HK-2 (cell line): ENCODE data around the gene NTN3.
"Not testable (repeated sequence)": the region's sequence is repeated elsewhere in the genome, so short reads cannot be mapped to it uniquely, and the experiment has no call there.

ENCODE experiments used
- DNase-seq: peaks from one replicate; pipeline ENCODE4 v3.0.0-alpha.2; 2018; ENCODE audit not compliant: unreplicated experiment

The NTN3 gene

DNA sequence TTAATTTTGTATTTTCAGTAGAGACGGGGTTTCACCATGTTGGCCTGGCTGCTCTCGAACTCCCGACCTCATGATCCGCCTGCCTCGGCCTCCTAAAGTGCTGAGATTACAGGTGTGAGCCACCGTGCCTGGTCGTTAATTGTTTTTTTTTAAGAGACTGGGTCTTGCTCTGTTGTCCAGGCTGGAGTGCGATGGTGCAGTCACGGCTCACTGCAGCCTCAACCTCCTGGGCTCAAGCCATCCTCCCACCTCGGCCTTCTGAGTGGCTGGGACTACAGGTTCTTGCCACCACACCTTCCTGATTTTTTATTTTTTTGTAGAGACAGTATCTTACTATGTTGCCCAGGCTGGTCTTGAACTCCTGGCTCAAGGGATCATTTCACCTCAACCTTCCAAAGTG, 8.9 kb downstream of the NTN3 start:
- DNase-seq: not testable (repeated sequence)

DNA sequence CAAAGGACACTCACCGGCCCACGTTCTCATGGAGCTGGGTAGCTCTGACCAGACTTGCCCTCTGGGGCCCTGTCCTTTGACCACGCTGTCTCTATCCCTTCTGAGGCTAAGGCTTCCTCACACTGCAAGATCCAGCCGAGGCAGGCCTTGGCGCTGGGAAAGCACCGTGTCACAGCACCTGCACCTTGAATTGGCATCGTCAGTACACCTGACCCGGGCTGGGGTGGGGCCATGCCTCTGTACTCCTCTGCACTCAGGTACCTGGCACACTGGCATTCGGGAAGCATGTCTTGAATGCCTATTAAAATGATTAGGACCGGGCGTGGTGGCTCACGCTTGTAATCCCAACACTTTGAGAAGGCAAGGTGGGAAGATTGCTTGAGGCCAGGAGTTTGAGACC, 9.9 kb downstream of the NTN3 start:
- DNase-seq: no peak

DNA sequence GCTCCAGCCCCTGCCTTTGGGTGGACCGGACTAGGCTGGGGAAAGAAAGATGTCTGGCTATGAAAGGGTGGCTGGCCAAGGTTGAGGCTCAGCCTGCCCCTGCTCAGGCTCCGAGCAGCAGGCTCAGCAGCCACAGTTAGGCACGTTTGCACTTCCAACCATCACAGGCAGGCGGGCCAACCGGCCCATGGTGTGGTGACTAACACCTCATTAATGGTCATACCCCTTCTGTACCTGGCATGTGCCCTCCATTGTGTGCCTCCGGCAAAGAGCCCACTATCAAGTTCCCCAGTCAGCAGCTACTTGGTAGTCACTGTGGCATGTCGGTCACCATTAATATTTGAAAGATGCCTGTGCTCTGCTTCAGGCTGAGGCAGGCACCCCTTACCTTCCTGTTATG, 10.6 kb downstream of the NTN3 start:
- no peak for DNase-seq

DNA sequence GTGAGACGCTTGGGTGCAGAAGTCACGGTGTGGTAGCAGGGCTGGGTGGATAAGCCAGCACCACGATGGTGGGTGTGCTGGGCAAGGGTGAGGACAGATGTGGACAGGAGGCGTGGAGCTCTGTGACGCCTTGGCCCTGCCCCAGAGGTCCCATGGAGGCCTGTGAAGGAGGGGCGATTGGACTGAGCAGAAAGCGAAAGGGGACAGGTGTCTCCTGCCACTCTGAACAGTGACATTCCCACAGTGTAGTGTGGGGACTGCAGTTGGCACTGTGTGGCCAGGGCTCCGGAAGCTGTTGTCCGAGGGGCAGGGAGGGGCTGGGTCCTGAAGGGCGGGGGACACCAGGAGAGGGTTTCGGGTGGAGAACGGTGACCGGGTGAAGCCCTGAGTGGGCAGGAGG, 11.2 kb downstream of the NTN3 start:
- DNase-seq: no peak

DNA sequence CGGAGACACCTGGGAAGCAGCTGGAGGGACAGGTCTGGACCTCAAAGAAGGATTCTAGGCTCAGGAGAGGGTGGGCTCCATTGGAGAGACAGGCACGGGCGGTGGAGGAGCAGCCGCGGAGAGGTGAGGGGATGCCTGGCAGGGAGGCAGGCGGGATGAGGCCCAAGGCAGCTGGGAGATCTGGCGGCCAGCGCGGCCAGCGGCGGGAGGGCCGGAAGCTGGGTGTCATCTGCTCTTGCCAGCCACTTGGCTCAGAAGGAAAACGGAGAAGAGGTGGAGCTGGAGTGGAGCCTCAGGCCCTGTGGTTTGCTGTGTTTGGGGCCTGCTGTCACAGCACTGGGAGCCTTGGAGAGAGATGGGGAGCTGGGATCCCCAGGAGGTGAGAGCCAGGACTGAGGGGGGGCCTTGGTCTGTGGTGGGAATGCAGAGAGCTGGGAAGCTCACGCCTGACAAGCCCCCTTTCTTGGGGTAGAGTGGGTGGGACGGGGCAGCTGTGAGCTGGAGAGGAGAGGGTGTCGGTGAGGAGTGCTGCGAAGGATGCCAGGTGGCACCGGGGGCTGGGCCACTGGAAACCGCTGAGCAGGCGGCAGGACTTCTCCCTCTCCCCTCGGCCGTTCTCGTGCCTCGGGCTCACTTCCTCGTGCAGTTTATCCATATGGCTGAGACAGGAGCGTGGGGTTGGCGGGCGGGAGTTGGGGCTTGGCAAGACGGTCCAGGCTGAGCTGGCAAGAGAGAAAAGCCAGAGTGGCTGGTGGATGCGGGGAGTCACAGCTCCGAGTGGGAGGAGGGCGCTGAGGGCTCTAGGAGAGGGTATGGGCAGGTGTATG, 11.8 kb downstream of the NTN3 start:
- no peak for DNase-seq

DNA sequence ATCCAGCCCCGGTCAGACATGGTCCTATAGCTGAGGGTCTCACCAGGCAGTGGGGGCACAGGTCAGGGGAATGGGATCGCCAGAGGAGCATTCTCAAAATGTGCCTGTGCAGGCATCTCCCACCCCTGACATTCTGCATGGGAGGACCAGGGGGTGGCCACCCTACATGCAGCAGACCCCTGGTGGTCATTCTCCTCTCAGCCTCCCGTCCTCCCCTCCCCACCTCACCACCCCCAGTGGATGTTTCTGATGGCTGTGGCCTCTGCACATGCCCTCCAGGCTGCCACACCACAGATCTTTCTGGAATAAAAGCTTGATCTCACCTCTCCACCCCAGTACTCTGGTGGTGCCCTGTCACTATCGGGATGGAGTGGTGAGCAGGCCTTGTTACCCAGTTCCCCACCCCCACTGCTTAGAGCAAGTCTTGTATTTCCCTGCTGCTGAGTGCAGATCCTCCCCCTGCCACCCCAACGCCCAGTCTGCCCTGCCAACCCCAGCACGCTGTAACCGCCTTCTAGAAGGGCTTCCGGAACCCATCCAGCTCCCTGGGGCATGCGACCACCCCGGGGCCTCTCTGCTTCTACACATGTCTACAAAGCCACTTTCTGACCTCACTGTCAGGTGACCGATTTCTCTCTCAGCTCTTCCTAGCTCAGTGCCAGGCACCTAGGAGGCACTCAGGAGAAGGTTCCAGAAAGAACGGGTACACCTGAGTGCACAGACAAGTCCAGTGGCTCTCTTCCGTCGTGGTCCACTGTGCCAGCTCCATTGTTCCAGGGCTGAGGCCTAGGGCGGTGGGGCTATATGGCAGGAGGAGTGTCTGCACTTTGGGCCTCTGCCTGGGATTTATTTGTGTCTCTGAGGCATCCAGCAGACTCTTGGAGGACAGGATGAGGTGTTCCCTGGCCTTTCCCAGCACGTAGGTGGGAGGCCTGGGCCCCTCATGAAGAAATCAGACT, 13.1 kb downstream of the NTN3 start:
- no peak for DNase-seq

DNA sequence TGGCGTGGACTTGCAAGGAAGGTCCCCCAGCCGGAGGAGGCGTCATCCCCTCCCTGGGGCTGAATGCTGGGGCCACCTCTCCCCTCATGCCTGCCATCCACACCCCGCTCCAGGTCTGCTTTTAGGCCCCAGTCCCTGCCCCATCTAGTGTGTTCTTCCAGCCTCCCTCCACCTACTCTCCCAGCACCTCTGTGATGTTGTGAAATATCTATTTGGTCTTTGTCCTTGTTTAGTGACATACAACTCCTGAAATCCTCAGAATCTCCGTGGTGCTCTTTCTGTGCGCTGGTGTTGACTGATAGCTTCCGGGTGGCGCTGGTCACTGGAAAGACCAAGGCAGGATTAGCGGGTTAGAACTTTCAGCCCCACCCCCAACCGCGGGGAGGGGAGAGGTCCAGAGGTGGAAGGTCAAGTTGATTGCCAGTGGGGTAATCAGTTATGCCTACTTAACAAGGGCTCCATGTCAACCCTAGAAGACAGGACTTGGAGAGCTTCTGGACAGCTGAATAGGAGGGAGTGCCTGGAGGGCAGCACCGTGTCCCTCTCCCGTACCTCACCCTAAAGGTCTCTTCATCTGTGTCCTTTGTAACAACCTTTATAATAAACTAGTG, 13.9 kb downstream of the NTN3 start:
- no peak for DNase-seq

DNA sequence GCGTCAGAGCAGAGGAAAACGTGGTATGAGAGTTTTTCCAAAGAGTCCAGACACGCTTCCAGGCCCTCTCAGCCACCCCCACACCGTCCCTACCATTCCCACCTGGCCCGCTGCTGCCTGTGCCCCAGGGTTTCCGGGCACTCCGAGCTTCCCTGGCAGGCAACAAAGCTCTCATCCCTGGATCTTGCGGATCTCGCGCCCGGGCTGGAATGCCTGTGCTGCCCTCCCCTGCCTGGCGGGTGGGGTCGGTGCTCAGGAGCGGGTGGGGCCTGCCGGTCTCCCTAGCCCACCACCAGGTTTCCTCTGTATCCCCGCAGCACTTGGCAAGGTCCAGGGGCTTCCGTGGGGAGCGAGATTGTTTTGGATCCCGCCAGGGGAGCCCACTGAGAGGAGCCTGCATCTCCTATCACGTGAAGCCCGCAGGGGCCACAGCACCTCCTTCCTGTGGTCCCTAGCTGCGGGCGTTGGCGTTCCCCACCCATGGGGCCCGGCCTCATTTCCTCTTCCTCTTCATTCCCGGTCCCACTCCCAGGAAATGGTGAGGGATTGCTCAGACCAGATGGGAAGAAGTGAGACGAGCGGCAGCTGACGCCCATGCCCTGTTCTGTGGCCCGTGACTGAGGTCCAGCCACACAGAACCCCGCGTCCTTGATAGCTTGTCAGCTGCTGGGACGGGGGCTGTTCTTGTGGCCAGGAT, 14.9 kb downstream of the NTN3 start:
- DNase-seq: no peak

DNA sequence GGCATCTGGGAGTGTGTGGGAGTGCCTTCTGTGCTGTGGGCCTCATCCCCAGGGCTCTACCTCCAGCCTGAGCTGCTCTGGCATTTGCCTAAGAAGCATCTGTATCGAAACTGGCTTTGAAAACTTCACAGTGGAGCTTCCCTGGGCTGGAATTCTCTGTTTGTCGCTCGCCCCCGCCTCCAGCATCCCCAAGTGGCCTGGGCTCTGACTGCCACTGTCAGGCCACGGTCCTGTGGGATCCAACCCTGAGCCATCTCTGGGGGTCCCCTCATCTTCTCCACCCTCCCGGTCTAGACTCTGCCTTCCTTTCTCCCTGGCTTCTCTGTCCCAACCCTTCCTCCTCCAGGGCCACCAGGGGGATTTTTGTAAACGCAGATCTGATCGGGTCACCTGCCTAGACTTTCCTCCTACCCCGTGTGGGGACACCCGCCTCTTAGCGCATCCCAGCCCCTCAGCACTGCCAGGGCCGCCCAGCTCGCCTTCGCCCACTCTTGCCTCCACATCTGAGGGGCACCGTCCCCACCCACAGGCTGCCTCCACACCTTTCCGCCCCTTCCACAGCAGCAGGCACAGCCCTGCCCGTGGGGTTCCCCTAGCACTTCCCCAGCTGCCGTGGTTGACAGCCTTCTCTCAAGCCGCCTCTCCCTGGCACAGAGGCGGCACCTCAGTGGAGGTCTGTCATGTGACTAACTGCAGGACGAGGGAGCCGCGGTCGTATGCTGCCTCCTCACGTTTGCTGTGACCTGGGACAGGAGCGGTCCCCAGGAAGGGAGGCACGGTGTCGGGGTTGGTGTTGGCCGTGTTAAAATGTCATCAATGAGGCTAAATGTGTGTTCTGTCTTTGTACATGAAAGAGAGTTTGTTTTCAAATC, 15.8 kb downstream of the NTN3 start:
- peak; percentile 49 for DNase-seq

DNA sequence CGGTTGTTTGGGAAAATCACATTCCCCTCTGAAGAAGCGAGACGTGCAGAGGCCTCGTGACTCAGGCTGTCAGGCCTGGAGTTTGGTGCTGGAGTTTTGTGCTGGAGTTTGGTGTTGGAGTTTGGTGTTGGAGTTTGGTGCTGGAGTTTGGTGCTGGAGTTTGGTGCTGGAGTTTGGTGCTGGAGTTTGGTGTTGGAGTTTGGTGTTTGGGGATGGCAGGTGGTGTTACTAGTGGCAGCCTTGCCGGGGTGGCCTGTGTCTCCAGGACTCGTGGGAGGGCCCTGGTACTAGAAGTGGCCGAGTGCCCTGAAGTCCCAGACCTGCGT, 16.4 kb downstream of the NTN3 start:
- DNase-seq: no peak

DNA sequence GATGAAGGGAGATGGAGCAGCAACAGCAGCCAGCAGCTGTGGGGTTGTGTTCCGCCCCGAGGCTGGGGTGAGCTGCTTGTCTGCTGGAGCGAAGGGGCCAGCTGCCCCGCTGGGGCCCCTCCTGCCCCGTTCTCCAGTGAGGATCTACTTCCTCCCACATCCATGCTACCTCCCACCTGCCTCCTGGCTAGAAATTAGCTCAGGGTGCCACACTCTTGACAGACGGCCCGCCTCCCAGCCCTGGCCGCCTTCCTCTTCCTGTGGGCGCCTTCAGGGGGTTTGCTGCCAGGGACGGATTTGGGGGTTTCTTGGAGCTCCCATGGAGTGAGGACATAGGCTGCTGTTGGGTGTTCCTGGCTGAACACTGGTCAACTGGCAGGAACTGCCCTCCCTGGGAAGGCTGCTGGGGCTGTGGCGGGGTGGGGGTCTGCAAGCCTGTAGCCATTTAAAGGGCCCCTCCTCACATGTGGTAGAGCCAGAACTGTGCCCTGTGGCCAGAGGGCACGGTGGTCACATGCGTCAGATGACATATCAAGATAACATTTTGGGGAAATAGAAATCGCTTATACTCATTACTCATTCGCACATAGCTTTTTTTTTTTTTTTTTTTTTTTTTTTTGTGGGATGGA, 16.9 kb downstream of the NTN3 start:
- DNase-seq: no peak

DNA sequence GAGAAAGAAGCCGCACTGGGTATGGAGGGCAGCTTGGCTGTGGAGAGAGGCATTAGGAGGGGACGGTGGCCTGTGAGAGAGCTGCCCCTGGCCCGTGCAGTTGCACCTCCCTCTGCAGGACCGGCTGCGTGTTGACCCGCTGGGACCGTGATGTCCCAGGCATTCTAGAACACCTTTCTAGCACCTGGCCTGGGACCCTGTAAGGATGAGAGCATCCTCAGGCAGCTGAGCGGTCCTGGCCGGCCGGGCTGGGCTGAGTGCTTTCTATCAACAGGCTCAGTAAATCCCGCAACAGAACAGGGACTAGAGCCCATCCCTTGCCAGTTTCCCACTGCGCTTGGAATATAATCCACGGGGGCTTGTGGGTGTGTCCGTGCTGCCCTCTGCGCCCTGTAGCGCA, 18.5 kb downstream of the NTN3 start:
- DNase-seq: no peak

DNA sequence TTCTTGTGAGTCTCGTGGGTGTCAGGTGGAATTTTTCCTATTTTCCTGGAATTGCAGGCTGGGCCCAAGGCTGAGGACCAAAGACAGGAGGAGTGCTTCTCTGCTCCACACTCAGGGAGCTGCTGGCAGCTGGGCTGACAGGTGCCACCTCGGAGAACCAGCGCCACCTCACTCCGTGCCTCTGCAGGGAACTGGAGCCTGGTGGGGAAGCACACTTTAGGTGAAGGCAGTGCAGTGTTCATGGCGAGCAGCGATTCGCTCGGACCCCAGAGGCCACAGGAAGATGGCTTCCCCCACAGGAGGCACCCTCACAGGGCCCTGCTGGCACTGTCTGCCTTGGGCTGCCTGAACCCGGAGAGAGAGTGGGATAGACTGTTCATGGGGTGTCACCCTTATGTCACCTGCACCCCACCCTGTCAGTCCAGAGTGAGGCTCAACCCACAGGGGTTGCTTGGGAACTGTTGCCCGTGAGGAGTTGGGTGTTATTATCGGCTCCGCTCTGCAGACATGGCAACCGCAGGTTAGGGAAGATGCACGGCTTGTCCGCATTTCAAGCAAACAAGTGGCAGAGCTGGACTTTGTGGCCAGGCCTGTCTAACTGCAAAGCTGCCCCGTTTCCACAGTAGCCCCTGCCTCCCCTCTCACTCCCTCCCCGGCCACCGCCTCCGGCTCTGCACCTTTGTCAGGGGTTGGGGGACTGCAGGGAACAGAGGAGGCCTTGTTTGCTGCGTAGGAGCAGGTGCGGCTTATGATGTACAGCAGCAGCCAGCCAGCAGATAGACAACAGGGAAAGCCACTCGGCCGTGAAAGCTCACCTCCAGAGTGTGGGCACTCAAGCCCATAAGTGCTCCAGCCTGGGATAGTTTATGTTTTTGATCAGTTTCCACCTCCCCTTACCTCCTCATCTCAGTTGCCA, 19.4 kb downstream of the NTN3 start:
- no peak for DNase-seq

DNA sequence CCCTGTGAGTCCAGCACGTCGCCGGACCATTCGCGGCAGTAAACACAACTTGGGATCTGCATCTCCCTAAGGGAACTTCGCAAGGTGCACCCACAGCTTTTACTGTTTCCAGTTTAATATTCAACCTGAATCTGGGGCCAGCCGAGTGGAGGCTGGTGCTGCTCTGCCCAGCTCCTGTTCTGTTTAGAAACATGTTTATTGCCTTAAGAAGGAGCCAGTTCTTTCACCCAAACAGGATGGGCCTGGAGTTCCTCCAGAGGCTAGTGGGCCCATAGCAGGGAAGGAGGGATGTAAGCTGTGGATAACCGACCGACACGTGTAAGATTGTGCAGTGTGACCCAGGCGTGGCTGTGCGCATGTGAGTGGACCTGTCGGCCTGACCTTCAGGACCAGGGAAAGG, 21.2 kb downstream of the NTN3 start:
- no peak for DNase-seq

DNA sequence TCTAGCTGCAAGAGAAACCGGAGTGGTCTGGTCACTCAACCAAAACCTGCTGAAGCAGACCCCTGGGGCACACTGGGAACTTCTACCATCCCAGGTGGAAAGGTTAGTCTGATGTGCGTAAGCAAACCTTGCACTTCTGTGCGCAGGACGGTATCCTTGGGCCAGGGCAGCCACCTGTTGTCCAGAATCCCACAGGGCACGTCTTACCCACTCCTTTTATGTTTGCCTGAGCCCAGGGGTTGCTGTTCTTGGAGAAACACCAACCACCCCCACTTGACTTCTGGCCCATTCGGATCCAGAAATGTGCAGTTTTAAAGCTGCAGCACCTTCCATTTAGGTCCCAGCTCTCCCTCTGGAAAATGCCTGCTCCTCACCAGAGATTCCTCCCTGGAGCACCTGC, 22.5 kb downstream of the NTN3 start:
- no peak for DNase-seq

DNA sequence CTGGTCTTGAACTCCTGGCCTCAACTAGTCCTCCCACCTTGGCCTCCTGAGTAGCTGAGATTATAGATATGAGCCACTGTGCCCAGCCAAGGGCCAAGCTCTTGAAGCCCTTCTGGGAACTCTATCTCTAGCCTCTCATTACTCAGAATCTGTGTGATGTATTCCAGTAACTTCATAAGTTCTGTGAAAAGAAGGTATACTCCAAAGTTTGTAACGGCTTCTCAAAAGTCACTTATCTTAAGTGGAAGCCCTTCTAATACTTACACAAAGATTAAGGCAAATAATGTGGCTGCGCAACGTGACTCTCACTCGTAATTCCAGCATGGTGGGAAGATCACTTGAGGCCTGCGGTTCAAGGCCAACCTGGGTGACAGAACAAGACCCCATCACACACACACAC, 23.5 kb downstream of the NTN3 start:
- no peak for DNase-seq

DNA sequence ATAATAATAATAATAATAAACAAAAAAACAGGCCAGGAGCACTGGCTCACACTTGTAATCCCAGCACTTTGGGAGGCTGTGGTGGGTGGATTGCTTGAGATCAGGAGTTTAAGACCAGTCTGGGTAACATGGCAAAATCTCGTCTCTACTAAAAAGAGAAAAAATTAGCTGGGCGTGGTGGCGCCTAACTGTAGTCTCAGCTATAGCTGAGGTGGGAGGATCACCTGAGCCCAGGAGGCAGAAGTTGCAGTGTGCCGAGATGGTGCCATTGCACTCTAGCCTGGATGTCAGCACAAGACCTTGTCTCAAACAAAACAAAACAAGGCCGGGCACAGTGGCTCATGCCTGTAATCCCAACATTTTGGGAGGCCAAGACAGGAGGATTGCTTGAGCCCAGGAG, 23.9 kb downstream of the NTN3 start:
- no peak for DNase-seq

DNA sequence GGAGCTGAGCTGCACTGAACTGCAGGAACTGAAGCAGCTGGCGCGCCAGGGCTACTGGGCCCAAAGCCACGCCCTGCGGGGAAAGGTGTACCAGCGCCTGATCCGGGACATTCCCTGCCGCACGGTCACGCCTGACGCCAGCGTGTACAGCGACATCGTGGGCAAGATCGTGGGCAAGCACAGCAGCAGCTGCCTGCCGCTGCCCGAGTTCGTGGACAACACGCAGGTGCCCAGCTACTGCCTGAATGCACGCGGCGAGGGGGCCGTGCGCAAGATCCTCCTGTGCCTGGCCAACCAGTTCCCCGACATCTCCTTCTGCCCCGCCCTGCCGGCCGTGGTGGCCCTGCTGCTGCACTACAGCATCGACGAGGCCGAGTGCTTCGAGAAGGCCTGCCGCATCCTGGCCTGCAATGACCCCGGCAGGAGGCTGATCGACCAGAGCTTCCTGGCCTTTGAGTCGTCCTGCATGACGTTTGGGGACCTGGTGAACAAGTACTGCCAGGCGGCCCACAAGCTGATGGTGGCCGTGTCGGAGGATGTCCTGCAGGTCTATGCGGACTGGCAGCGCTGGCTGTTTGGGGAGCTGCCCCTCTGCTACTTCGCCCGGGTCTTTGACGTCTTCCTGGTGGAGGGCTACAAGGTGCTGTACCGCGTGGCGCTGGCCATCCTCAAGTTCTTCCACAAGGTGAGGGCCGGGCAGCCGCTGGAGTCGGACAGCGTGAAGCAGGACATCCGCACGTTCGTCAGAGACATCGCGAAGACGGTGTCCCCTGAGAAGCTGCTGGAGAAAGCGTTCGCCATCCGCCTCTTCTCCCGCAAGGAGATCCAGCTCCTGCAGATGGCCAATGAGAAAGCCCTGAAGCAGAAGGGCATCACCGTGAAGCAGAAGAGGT, 25.4 kb downstream of the NTN3 start:
- no peak for DNase-seq
